HG03558 (cell line): ENCODE results near the gene CLCNKB.

Experiments used
- ATAC-seq: cut with Tn5 transposase; IDR thresholded peaks from one replicate; pipeline ENCODE4 v1.9.1; 2021; ENCODE audit warnings: moderate number of reproducible peaks; ENCODE audit not compliant: unreplicated experiment; ENCODE audit errors: extremely low read depth

CLCNKB gene

GRCh38 chr1:16072616-16073484, 29.3 kb downstream of the CLCNKB start:
- no peak for ATAC-seq

- ATAC-seq: no peak
These were observed 30.0 kb downstream of the CLCNKB start, which contains the start of gene FAM131C for GRCh38 chr1:16073490-16074119. TSS of gene FAM131C (minus strand) at chr1:16073651. CDS start at chr1:16073442, 209 bp downstream.

- ATAC-seq: no peak
These were observed 30.6 kb downstream of the CLCNKB start for GRCh38 chr1:16074217-16074616.

- no peak for ATAC-seq
These were observed 31.9 kb downstream of the CLCNKB start for GRCh38 chr1:16075337-16076030.

- ATAC-seq: no peak
These were observed 32.7 kb downstream of the CLCNKB start for GRCh38 chr1:16076031-16076864.

GRCh38 chr1:16076865-16077238, 33.3 kb downstream of the CLCNKB start:
- no peak for ATAC-seq

GRCh38 chr1:16077406-16078245, 34.0 kb downstream of the CLCNKB start:
- no peak for ATAC-seq

GRCh38 chr1:16078925-16079656, 35.5 kb downstream of the CLCNKB start:
- no peak for ATAC-seq

- ATAC-seq: no peak
These were observed 37.0 kb downstream of the CLCNKB start for GRCh38 chr1:16080422-16081150.

- no peak for ATAC-seq
These were observed 38.1 kb downstream of the CLCNKB start for GRCh38 chr1:16081636-16082035.

- ATAC-seq: no peak
These were observed 38.9 kb downstream of the CLCNKB start for GRCh38 chr1:16082283-16083038.

GRCh38 chr1:16083486-16083885, 39.9 kb downstream of the CLCNKB start:
- no peak for ATAC-seq

GRCh38 chr1:16085522-16085921, 41.9 kb downstream of the CLCNKB start:
- no peak for ATAC-seq

GRCh38 chr1:16087733-16088132, 44.2 kb downstream of the CLCNKB start:
- ATAC-seq: no peak

GRCh38 chr1:16088351-16088911, 44.8 kb downstream of the CLCNKB start:
- no peak for ATAC-seq

- no peak for ATAC-seq
These were observed 45.4 kb downstream of the CLCNKB start for GRCh38 chr1:16088996-16089395.
